ENCODE data around the gene PGS1. TPM values are rescaled to one million over a fixed set of nuclear protein-coding genes. Genes with fewer than 3 reads are reported as not detected.
"Not testable (repeated sequence)": the region's sequence is repeated elsewhere in the genome, so short reads cannot be mapped to it uniquely, and the experiment has no call there.

PGS1 gene
- total and polyA plus RNA-seq, 2 donors from 2014 or later = 15.6 to 65.4 TPM

DNA sequence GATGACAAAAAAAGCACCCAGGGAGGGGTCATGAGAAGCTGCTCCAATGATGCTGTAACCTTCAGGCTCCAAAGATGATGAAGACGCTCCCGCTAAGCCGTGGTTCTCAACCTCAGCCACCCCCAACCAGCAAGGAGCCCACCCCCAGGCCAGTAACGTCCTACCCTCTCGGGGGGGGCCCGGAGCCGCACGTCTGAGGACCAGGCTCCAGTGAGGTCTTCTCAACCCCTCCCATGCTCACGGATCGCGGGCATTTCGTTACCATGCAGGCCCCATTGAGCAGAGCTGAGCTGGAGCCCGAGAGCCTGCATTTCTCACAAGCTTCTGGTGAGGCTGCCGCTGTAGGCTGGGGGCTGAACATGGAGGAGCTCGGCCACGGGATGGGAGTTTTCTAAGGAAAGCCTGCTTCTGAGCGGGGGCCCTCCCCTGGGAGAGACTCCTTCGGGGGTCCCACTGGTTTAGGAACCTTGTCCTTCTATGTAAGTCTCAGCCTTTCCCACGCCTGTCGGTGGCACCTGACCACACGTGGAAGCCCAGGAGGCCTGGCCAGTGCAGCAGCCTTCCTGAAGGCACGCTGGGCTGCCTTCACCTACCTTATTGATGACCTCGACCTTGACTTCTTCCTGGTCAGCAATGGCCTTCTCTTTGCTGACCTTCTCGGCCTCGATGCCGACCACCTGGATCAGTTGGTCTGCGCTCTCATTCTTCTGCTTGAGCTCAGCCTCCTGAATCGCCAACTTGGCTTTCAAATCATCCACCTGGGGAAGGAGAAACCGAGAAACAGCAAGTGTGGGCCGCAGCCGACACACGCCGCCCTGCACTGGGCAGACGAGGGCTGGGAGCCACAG is 82.7 kb downstream of the PGS1 start:
- H3K9ac ChIP-seq (ENCODE audit: low read length in 3 of 3) = no peak overlapping the region
- no peak for FAIRE-seq
- intact Hi-C loops (cut with DNase I) = no loop called here
- H3K27me3 ChIP-seq (ENCODE audit: control insufficient read depth, insufficient read depth, low read length) = no peaks in the 10 kb centered on the region
- DNase-seq = no peak
- H3K9me3 ChIP-seq (ENCODE audit: control insufficient read depth in 2 of 3, insufficient read depth in 1 of 3, low read length in 3 of 3) = no peaks in the 10 kb centered on the region
- H3K4me3 ChIP-seq (ENCODE audit: low read length in 3 of 3) = no peak overlapping the region
- no peak overlapping the region for H3K27ac ChIP-seq (ENCODE audit: low read depth in 2 of 2, low read length in 2 of 2)
- H3K36me3 ChIP-seq (ENCODE audit: control insufficient read depth in 2 of 3, insufficient read depth in 3 of 3, low read length in 3 of 3) = no peaks in the 10 kb centered on the region
- TF ChIP-seq CTCF (IDR thresholded peaks at IDR 0.05; ENCODE audit: borderline replicate concordance, extremely low read depth, insufficient read depth) = no peak
- no peaks in the 10 kb centered on the region for H3K4me1 ChIP-seq (ENCODE audit: control insufficient read depth in 2 of 3, insufficient read depth in 2 of 3, low read depth in 1 of 3, low read length in 3 of 3)

- Histone ChIP-seq H3K27me3 (ENCODE audit: control insufficient read depth, insufficient read depth, low read length) (no peaks in the 10 kb centered on the region), H3K4me3 (ENCODE audit: low read length in 3 of 3) (no peak overlapping the region), H3K36me3 (ENCODE audit: control insufficient read depth in 2 of 3, insufficient read depth in 3 of 3, low read length in 3 of 3) (no peaks in the 10 kb centered on the region), H3K9me3 (ENCODE audit: control insufficient read depth in 2 of 3, insufficient read depth in 1 of 3, low read length in 3 of 3) (no peaks in the 10 kb centered on the region), H3K9ac (ENCODE audit: low read length in 3 of 3) (no peak overlapping the region), H3K27ac (ENCODE audit: low read depth in 2 of 2, low read length in 2 of 2) (no peak overlapping the region), H3K4me1 (ENCODE audit: control insufficient read depth in 2 of 3, insufficient read depth in 2 of 3, low read depth in 1 of 3, low read length in 3 of 3) (no peaks in the 10 kb centered on the region)
- FAIRE-seq (no peak), DNase-seq (no peak)
- no peak for TF ChIP-seq CTCF (IDR thresholded peaks at IDR 0.05; ENCODE audit: borderline replicate concordance, extremely low read depth, insufficient read depth)
- intact Hi-C loops (cut with DNase I) = no loop called here
Measured at GRCh38 chr17:78461799-78462053, 83.3 kb downstream of the PGS1 start.

DNA sequence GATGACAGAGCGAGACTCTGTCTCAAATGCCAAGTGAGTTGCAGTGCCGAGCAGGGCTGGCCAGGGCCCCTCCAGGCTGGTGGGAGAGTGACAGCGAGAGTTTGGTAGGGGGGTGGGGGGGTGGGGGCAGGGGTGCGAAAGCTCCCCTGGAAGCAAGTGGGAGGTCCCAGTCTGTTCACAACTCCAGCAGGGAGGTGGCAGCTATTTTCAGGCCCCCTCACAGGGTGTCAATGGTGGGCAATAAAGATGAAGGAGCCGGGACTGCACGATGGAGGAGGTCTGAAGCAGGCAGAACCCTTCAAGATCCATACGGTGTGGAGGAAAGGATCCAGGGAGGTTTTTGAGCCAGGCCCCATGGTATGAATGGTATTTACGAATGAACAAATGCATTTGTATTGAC is 83.7 kb downstream of the PGS1 start:
- DNase-seq = no peak
- intact Hi-C loops (cut with DNase I) = no loop called here
- no peak for TF ChIP-seq CTCF (IDR thresholded peaks at IDR 0.05; ENCODE audit: borderline replicate concordance, extremely low read depth, insufficient read depth)
- H3K36me3 ChIP-seq (ENCODE audit: control insufficient read depth in 2 of 3, insufficient read depth in 3 of 3, low read length in 3 of 3) = no peaks in the 10 kb centered on the region
- FAIRE-seq = no peak
- H3K4me1 ChIP-seq (ENCODE audit: control insufficient read depth in 2 of 3, insufficient read depth in 2 of 3, low read depth in 1 of 3, low read length in 3 of 3) = no peaks in the 10 kb centered on the region
- no peak overlapping the region for H3K27ac ChIP-seq (ENCODE audit: low read depth in 2 of 2, low read length in 2 of 2)
- no peak overlapping the region for H3K4me3 ChIP-seq (ENCODE audit: low read length in 3 of 3)
- no peaks in the 10 kb centered on the region for H3K9me3 ChIP-seq (ENCODE audit: control insufficient read depth in 2 of 3, insufficient read depth in 1 of 3, low read length in 3 of 3)
- no peaks in the 10 kb centered on the region for H3K27me3 ChIP-seq (ENCODE audit: control insufficient read depth, insufficient read depth, low read length)
- H3K9ac ChIP-seq (ENCODE audit: low read length in 3 of 3) = no peak overlapping the region

DNA sequence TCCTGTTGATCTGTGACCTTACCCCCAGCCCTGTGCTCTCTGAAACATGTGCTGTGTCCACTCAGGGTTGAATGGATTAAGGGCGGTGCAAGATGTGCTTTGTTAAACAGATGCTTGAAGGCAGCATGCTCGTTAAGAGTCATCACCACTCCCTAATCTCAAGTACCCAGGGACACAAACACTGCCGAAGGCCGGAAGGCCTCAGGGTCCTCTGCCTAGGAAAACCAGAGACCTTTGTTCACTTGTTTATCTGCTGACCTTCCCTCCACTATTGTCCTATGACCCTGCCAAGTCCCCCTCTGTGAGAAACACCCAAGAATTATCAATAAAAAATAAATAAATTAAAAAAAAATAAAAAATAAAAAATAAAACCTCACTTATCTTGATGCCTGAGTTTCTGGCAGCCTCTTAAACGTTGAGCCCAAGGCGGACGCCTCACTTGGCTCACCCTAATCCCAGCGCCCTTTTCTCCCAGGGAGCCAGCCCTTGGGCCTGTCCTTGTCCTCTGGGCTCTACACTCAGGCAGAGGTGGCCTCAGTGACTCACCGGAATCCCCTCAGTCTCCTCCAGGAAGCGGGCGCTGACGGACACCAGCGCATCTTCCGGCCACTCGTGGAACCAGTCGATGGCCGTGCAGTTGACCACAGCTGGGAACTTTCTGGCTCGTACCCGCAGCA is 87.8 kb downstream of the PGS1 start:
- intact Hi-C loops (cut with DNase I) = not testable (repeated sequence)

More for the DNA sequence above, 87.8 kb downstream of the PGS1 start:
- not testable (repeated sequence) for H3K4me3 ChIP-seq (ENCODE audit: low read length in 3 of 3); H3K9ac ChIP-seq (ENCODE audit: low read length in 3 of 3); H3K9me3 ChIP-seq (ENCODE audit: control insufficient read depth in 2 of 3, insufficient read depth in 1 of 3, low read length in 3 of 3); H3K27me3 ChIP-seq (ENCODE audit: control insufficient read depth, insufficient read depth, low read length); H3K36me3 ChIP-seq (ENCODE audit: control insufficient read depth in 2 of 3, insufficient read depth in 3 of 3, low read length in 3 of 3); FAIRE-seq; H3K27ac ChIP-seq (ENCODE audit: low read depth in 2 of 2, low read length in 2 of 2); DNase-seq; H3K4me1 ChIP-seq (ENCODE audit: control insufficient read depth in 2 of 3, insufficient read depth in 2 of 3, low read depth in 1 of 3, low read length in 3 of 3)

Data from kidney (tissue), 14 donors.